GM12873 (cell line): Measurements from ENCODE around the gene ARL14.

Experiments
- TF ChIP-seq, protein P1 (sequence below): IDR thresholded peaks from 2 replicates; pipeline ENCODE4 v1.5.1; 2012; ENCODE audit warnings: low read depth, mild to moderate bottlenecking, moderate library complexity, low read length, control low read depth; ENCODE audit not compliant: insufficient read depth; ENCODE audit errors: missing control alignments

The ARL14 gene

DNA sequence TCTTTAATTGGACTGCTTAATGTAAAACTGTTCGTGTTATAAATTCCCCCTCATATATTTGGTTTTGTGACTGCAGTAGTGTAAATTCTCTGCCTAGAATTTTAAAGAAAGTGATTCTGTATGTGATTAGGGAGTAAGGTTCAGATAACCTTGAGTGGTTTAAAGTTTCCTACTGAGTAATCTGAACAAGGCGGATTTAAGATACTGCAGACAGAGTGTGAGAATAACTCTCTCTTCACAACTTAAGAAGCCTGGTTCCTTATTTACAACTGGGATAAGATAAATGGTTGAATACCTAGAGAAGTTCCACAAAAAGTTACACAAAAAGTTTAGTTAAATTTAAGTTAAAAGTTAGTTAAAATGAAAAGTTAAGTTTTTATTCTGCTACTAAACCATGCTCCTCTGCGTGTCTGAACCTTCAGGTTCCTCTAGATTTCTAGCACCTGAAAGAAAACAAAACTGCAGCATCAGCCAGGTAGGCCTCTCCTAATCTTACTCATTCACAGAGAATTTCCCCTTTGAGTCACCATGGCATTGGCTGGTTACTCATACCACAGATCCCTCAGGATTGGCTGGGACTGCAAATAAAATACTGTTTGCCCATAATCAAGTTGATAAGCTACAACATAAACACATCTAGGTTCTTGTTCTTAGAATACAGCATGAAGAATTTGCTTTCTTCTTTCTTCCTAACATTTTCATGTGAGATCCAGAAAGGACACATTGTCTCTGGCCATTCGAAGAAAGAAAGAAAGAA, at the start of gene ARL14:
Gene ARL14, plus strand, starts transcription at position 614 of the 757 bp plus-strand sequence. CDS start 187 bp downstream, outside the sequence.
- TF ChIP-seq, protein P1, sequence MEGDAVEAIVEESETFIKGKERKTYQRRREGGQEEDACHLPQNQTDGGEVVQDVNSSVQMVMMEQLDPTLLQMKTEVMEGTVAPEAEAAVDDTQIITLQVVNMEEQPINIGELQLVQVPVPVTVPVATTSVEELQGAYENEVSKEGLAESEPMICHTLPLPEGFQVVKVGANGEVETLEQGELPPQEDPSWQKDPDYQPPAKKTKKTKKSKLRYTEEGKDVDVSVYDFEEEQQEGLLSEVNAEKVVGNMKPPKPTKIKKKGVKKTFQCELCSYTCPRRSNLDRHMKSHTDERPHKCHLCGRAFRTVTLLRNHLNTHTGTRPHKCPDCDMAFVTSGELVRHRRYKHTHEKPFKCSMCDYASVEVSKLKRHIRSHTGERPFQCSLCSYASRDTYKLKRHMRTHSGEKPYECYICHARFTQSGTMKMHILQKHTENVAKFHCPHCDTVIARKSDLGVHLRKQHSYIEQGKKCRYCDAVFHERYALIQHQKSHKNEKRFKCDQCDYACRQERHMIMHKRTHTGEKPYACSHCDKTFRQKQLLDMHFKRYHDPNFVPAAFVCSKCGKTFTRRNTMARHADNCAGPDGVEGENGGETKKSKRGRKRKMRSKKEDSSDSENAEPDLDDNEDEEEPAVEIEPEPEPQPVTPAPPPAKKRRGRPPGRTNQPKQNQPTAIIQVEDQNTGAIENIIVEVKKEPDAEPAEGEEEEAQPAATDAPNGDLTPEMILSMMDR: no peak

DNA sequence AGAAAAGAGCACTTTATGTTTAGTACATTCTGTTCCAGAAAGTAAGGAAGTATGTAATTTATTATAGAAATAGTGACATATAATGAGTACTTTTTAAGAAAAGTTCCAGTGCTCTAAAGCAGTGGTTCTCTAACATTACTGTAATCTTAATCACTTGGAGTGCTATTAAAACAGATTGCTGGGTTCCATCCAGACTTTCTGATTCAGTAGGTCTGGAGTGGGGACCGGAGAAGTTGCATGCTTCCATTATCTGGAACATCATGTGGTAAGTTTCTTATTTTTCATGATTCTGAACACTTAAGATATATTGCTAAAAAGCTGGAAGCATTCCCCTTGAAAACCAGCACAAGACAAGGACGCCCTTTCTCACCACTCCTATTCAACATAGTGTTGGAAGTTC, 47.5 kb upstream of the ARL14 start:
- TF ChIP-seq, protein P1: no peak

DNA sequence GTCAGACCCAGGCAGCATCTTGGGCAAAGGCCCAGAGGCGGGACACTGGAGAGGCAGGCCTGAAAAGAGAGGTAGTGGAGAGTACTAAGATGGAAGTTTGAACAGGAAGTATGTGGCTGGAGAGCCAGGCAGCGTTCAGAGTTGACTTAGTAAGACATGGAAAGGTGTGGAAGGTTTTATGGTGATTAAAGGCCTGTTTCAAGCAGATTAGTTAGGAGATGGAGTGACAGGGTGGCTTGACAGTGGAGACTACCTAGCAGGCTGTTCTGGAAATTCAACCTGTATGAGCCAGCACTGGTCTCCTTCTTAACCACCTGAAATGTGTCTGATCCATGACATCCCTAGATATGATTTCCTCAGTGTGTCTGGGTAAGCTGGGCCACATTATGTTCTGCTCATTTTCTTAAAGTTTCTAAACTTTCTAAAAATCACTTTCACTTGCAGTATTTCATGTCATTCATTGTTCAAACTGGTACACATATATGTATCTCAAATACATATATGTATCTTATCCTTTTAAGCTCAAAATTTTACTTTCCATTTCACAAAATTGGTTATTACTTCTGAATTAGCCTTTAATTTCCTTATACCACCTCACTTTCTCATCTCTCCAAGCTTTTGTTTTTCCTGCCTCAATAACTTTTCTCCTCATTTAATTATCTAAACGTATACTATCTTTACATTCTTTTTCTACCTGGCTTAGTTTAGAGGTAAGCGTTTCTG, 43.4 kb upstream of the ARL14 start:
- TF ChIP-seq, protein P1: no peak

DNA sequence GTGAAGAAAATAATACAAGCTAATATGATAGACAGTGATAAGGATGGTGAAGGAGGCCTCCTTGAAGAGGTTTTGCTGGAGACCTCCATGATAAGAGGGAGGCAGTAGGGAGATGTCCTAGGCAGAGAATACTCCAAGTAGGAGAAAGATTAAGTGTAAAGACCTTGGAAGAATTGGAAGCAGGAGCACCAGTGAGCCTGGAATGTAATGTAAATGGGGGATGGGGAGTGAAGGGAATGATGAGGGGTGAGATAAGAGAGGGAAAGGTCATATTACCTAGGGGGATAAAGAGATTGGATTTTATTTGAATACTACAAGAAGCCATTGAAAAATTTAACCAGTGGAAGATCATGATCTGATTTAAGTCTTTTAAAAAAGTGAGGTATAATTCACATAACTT, 41.7 kb upstream of the ARL14 start:
- TF ChIP-seq, protein P1: no peak

DNA sequence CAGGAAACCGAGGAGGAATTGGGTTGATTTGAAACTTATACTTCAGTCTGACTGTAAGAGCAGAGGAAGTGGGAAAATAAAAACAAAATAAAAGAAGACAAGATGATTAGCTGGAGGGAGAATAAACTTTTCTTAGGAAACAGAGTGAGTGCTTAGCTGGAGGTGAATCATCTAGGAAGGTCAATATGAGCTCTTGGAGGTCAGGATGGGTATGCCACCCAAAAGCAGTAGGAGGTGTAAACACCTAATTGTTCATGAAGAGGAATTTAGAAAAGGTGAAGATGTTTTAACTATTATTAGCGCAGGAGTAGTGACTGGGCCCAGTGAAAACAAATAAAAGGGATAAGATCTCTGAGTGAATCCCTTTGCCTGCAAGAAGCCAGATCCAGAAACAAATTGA, 39.9 kb upstream of the ARL14 start:
- TF ChIP-seq, protein P1: no peak

DNA sequence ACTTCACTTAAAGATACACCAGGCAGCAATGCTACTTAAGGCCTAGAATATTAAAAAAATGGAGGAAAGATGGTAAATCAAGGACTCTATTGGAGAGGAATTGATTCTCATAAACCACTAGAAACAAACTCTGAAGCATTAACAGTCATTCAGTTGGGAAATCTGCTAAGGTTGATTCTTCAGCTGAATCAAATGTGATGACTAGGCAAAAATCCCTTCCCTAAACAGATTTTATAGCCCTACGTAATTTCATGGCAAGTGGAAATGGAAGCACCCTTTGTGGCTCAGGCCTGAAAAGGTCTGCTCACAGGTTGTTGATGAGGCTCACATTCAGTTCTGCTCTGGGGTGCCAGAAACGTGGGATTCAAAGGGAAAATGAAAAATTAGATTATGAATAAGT, 38.8 kb upstream of the ARL14 start:
- TF ChIP-seq, protein P1: no peak

DNA sequence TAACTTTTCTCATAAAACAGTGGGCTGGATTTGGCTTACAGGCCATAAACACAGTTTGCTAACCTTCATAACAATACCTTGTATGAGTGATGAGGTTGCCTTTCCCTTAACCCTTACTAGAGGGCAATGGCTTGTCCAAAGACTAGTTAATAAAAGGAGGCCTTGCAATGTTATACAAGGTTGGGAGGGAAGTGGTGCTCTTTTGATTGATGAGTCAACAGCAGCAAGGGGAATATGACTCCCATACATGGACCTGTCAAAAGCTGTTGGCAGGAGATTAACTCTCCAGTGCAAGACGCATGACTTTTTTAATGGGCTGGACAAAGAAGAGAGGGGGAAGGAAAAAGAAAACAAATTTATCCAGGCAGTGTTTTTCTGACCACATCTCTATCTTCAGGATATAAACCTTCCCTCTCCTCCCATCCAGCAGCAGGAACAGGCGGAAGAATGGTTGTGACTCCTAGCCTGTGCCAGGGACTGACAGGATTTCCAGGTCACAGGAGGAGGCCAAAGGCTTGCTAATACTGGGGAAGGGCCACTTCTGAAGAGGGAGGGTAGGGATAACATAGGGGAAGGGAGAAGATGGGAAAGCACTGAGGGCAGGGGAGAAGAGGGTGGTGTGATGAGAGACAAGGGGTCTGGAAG, 35.2 kb upstream of the ARL14 start:
- TF ChIP-seq, protein P1: no peak
